Neuronal stem cell (in vitro differentiated cells): Measurements from ENCODE around the gene NTRK3.

Source experiments
- DNase-seq: peaks from one replicate; pipeline ENCODE4 v3.0.0-alpha.2; 2013; ENCODE audit warnings: low spot score
- H2AFZ ChIP-seq: one replicate; pipeline ENCODE4 v1.6.1; 2013; ENCODE audit warnings: mild to moderate bottlenecking, low read length, inconsistent platforms
- H2AK5ac ChIP-seq: 2 replicates; pipeline ENCODE4 v1.6.1; 2013; ENCODE audit warnings: low read depth, mild to moderate bottlenecking, inconsistent platforms, low read length, moderate library complexity, mixed read lengths
- H2BK120ac ChIP-seq: 2 replicates; pipeline ENCODE4 v1.6.1; 2013; ENCODE audit warnings: low read depth, mild to moderate bottlenecking, inconsistent platforms, low read length, moderate library complexity, mixed read lengths
- H2BK12ac ChIP-seq: one replicate; pipeline ENCODE4 v1.6.1; 2013; ENCODE audit warnings: low read length, inconsistent platforms
- H2BK15ac ChIP-seq: 2 replicates; pipeline ENCODE4 v1.6.1; 2013; ENCODE audit warnings: mild to moderate bottlenecking, low read length, inconsistent platforms, mixed read lengths
- H2BK5ac ChIP-seq: one replicate; pipeline ENCODE4 v1.6.1; 2013; ENCODE audit warnings: inconsistent platforms, mild to moderate bottlenecking, low read length, moderate library complexity
- H3K14ac ChIP-seq: one replicate; pipeline ENCODE4 v1.6.1; 2013; ENCODE audit warnings: low read length, inconsistent platforms
- H3K18ac ChIP-seq: 2 replicates; pipeline ENCODE4 v1.6.1; 2013; ENCODE audit warnings: low read length, inconsistent platforms
- H3K23ac ChIP-seq: 2 replicates; pipeline ENCODE4 v1.6.1; 2013; ENCODE audit warnings: low read depth, mild to moderate bottlenecking, mixed read lengths, low read length, inconsistent platforms; ENCODE audit not compliant: poor library complexity
- H3K27ac ChIP-seq: replicated peaks from 3 replicates; pipeline ENCODE4 v1.5.1; 2013; ENCODE audit warnings: low read length, inconsistent platforms
- H3K27me3 ChIP-seq, 3 experiments: 2 replicates each; pipeline ENCODE4 v1.6.1; 2013; ENCODE audit warnings: low read length in 3 of 3, mild to moderate bottlenecking in 2 of 3, inconsistent platforms in 1 of 3, low read depth in 1 of 3, mixed read lengths in 1 of 3, moderate library complexity in 1 of 3; ENCODE audit not compliant: control insufficient read depth in 3 of 3, insufficient read depth in 3 of 3
- H3K36me3 ChIP-seq, 2 donors: replicated peaks in 1 of 2; 2 replicates each; pipeline ENCODE4 v1.6.1; 2013; ENCODE audit warnings: low read length in 2 of 2; ENCODE audit not compliant: control insufficient read depth in 2 of 2, insufficient read depth in 2 of 2
- H3K4ac ChIP-seq: 2 replicates; pipeline ENCODE4 v1.6.1; 2013; ENCODE audit warnings: inconsistent platforms, mild to moderate bottlenecking, low read length, moderate library complexity
- H3K4me1 ChIP-seq, 2 donors: 1 replicate in 1 of 2; 2 replicates in 1 of 2; pipeline ENCODE4 v1.6.1; 2013; ENCODE audit warnings: low read length in 2 of 2, low read depth in 1 of 2; ENCODE audit not compliant: control insufficient read depth in 2 of 2, insufficient read depth in 1 of 2
- H3K4me2 ChIP-seq: one replicate; pipeline ENCODE4 v1.6.1; 2013; ENCODE audit warnings: mild to moderate bottlenecking, low read length, inconsistent platforms; ENCODE audit not compliant: insufficient read depth, poor library complexity, severe bottlenecking
- H3K4me3 ChIP-seq, 2 donors: 2 replicates each; pipeline ENCODE4 v1.5.1; 2013; ENCODE audit warnings: low read length in 2 of 2, mild to moderate bottlenecking in 2 of 2, inconsistent platforms in 1 of 2, moderate library complexity in 1 of 2
- H3K79me1 ChIP-seq: one replicate; pipeline ENCODE4 v1.6.1; 2013; ENCODE audit warnings: low read depth, mild to moderate bottlenecking, inconsistent platforms, low read length, moderate library complexity
- H3K9ac ChIP-seq: one replicate; pipeline ENCODE4 v1.6.1; 2013; ENCODE audit warnings: mild to moderate bottlenecking, low read depth, low read length, inconsistent platforms; ENCODE audit not compliant: poor library complexity
- H3K9me3 ChIP-seq, 2 donors: replicated peaks in 1 of 2; 2 replicates each; pipeline versions ENCODE3 to v1.6.1; 2013; ENCODE audit warnings: low read length in 2 of 2, mild to moderate bottlenecking in 2 of 2, inconsistent platforms in 1 of 2, low read depth in 1 of 2, mixed read lengths in 1 of 2, moderate library complexity in 1 of 2; ENCODE audit not compliant: control insufficient read depth in 2 of 2, insufficient read depth in 1 of 2
- H4K8ac ChIP-seq: one replicate; pipeline ENCODE4 v1.6.1; 2013; ENCODE audit warnings: low read depth, mild to moderate bottlenecking, inconsistent platforms, low read length, moderate library complexity
- H4K91ac ChIP-seq: one replicate; pipeline ENCODE4 v1.6.1; 2013; ENCODE audit warnings: low read length, low read depth, mild to moderate bottlenecking, inconsistent platforms; ENCODE audit not compliant: poor library complexity
- WGBS, 2 donors: extraction: QIAGEN DNeasy Blood & Tissue Kit; methylation state at CpG; one replicate each; pipeline ENCODE4 v1.1.7; 2013; ENCODE audit warnings: missing lambda C conversion rate in 2 of 2, mixed read lengths in 1 of 2; ENCODE audit not compliant: insufficient read length in 2 of 2, insufficient replicate concordance in 1 of 2; ENCODE audit errors: extremely low coverage in 2 of 2; 5-methylcytosine and 5-hydroxymethylcytosine counted together

The NTRK3 gene

DNA sequence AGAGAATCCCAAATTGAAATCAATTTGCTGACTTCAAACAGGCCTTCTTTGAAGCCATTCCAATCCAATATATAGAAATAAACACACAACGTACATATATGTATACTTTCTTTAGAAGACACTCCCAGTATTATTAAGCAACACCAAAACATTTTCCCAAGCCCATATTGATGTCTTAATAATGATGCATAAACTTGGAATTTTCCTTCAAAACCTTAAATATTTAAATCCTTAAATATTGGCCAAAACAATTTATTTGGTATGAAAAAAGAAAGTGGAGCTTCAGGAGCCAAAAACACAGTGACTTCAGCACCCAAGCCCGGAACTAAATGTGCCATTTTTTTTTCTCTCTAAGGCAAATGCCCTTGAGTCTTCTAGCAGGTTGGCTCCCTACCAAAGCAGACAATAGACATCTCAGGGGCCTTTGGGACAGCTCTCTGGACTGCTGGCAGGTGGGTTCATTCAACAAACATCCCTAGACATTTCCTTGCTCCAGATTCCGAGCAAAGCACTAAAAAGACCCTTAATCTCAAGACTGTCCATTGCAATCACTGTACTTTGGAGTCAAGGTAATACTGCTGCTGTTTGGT is 384.7 kb downstream of the NTRK3 start:
- no peak overlapping the region for H3K23ac ChIP-seq
- no peak overlapping the region for H4K91ac ChIP-seq
- H2AFZ ChIP-seq, result no peak overlapping the region
- H3K4ac ChIP-seq, result no peak overlapping the region
- H3K18ac ChIP-seq, result no peak overlapping the region
- peaks cover 5 to 11% of the 10 kb centered on the region in 2 donors for H3K4me1 ChIP-seq
- no CpG with 5 or more reads among the region's 3 CpGs for WGBS, 2 donors
- H2BK15ac ChIP-seq, result no peak overlapping the region
- H2AK5ac ChIP-seq, result no peak overlapping the region
- H3K4me3 ChIP-seq, result no peak overlapping the region
- no peak overlapping the region for H2BK120ac ChIP-seq
- H3K79me1 ChIP-seq, result no peaks in the 10 kb centered on the region
- no peak overlapping the region for H2BK12ac ChIP-seq
- no peak overlapping the region for H2BK5ac ChIP-seq
- H3K14ac ChIP-seq, result no peak overlapping the region
- no peaks in the 10 kb centered on the region for H3K9me3 ChIP-seq
- no peaks in the 10 kb centered on the region for H3K36me3 ChIP-seq
- no peak overlapping the region for H3K27ac ChIP-seq
- H4K8ac ChIP-seq, result no peak overlapping the region
- no peak overlapping the region for H3K4me2 ChIP-seq
- DNase-seq, result no peak
- H3K9ac ChIP-seq, result no peak overlapping the region
- H3K27me3 ChIP-seq, result no peaks in the 10 kb centered on the region

DNA sequence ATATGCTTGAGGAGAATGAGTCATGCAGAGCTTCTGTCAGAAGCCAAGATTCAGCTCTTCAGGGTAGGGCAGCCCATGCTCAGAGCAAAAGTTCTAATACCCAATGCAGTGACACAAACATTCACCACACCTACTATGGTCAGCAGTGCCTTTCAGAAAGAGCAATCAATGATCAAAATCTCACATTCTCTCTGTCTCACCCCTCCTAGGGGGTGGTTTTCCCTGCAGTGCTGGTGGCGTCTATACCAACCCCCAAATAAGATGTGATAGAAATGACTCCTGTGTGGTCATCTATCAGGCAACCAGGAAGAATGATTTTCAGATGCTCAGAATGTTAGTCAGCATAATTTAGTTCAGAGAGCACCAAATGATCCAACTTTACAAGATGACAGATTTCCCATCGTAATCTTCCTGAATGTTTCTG is 385.3 kb downstream of the NTRK3 start:
- no peak overlapping the region for H3K4me2 ChIP-seq
- H4K91ac ChIP-seq, result no peak overlapping the region
- H4K8ac ChIP-seq, result no peak overlapping the region
- no peak overlapping the region for H3K9ac ChIP-seq
- H3K27ac ChIP-seq, result no peak overlapping the region
- H3K27me3 ChIP-seq, result no peaks in the 10 kb centered on the region
- no peak overlapping the region for H2BK15ac ChIP-seq
- no peak overlapping the region for H3K14ac ChIP-seq
- no CpG with 5 or more reads among the region's 2 CpGs for WGBS, 2 donors
- peaks cover 5 to 11% of the 10 kb centered on the region in 2 donors for H3K4me1 ChIP-seq
- H2BK5ac ChIP-seq, result no peak overlapping the region
- no peak overlapping the region for H2AFZ ChIP-seq
- H3K9me3 ChIP-seq, result no peaks in the 10 kb centered on the region
- H3K4me3 ChIP-seq, result no peak overlapping the region
- no peak for DNase-seq
- H3K4ac ChIP-seq, result no peak overlapping the region
- no peaks in the 10 kb centered on the region for H3K36me3 ChIP-seq
- H3K18ac ChIP-seq, result no peak overlapping the region
- H2BK12ac ChIP-seq, result no peak overlapping the region
- no peak overlapping the region for H2BK120ac ChIP-seq
- no peak overlapping the region for H2AK5ac ChIP-seq
- no peak overlapping the region for H3K23ac ChIP-seq
- no peaks in the 10 kb centered on the region for H3K79me1 ChIP-seq

GRCh38 chr15:87866961-87867360 is 389.6 kb downstream of the NTRK3 start:
- Histone ChIP-seq H3K9ac (no peak overlapping the region), H2AK5ac (no peak overlapping the region), H3K4me3 (no peak overlapping the region), H3K79me1 (no peaks in the 10 kb centered on the region), H2BK15ac (no peak overlapping the region), H3K4me1 (no peaks in the 10 kb centered on the region), H2BK12ac (no peak overlapping the region), H3K14ac (no peak overlapping the region), H3K4me2 (no peak overlapping the region), H3K36me3 (no peaks in the 10 kb centered on the region), H3K9me3 (no peaks in the 10 kb centered on the region), H3K4ac (no peak overlapping the region), H3K27me3 (no peaks in the 10 kb centered on the region), H3K18ac (no peak overlapping the region), H2BK5ac (no peak overlapping the region), H4K8ac (no peak overlapping the region), H2AFZ (no peak overlapping the region), H2BK120ac (no peak overlapping the region), H4K91ac (no peak overlapping the region), H3K27ac (no peak overlapping the region), H3K23ac (no peak overlapping the region)
- no peak for DNase-seq
- no CpG with 5 or more reads among the region's 3 CpGs for WGBS, 2 donors

- no peak overlapping the region for H2AFZ ChIP-seq
- no peak overlapping the region for H3K18ac ChIP-seq
- H2AK5ac ChIP-seq, result no peak overlapping the region
- H3K4me1 ChIP-seq, result no peaks in the 10 kb centered on the region
- no peak overlapping the region for H3K4me3 ChIP-seq
- peak; percentile 39 for DNase-seq
- H3K27ac ChIP-seq, result no peak overlapping the region
- H2BK12ac ChIP-seq, result no peak overlapping the region
- H3K4ac ChIP-seq, result no peak overlapping the region
- no peaks in the 10 kb centered on the region for H3K36me3 ChIP-seq
- no peak overlapping the region for H2BK120ac ChIP-seq
- no peak overlapping the region for H3K9ac ChIP-seq
- H2BK15ac ChIP-seq, result no peak overlapping the region
- no peak overlapping the region for H3K4me2 ChIP-seq
- no peaks in the 10 kb centered on the region for H3K9me3 ChIP-seq
- no peaks in the 10 kb centered on the region for H3K27me3 ChIP-seq
- no CpG with 5 or more reads among the region's 5 CpGs for WGBS, 2 donors
- no peak overlapping the region for H3K14ac ChIP-seq
- H4K8ac ChIP-seq, result no peak overlapping the region
- H3K79me1 ChIP-seq, result no peaks in the 10 kb centered on the region
- H4K91ac ChIP-seq, result no peak overlapping the region
- H2BK5ac ChIP-seq, result no peak overlapping the region
- no peak overlapping the region for H3K23ac ChIP-seq
Measured at GRCh38 chr15:87863152-87863551, 393.4 kb downstream of the NTRK3 start.
